Cardiac fibroblast (primary cell): Measurements from ENCODE around the gene C6.

ENCODE experiments used
- DNase-seq, 2 donors: peaks; one replicate each; pipeline versions ENCODE4 v3.0.0 to v3.0.0-alpha.2; 2010; ENCODE audit warnings: low read depth in 2 of 2
- H3K4me3 ChIP-seq, 2 donors: replicated peaks in 1 of 2; 1 replicate in 1 of 2; 2 replicates in 1 of 2; pipeline ENCODE4 v1.5.1; 2011; ENCODE audit warnings: low read depth in 2 of 2, low read length in 2 of 2, mild to moderate bottlenecking in 2 of 2, moderate library complexity in 1 of 2
- CTCF ChIP-seq: IDR thresholded peaks from one replicate; pipeline ENCODE4 v1.5.1; 2011; ENCODE audit warnings: low read depth, mild to moderate bottlenecking, low read length, inconsistent platforms

C6 gene

GRCh38 chr5:41201082-41201772 is 12.1 kb downstream of the C6 start:
- H3K4me3 ChIP-seq: no peak overlapping the region
- no peak for DNase-seq
- no peak for TF ChIP-seq CTCF

- TF ChIP-seq CTCF: no peak
Observed at GRCh38 chr5:41200506-41200905, 12.8 kb downstream of the C6 start.

GRCh38 chr5:41199660-41200059 is 13.7 kb downstream of the C6 start:
- no peak for TF ChIP-seq CTCF
- no peak overlapping the region for H3K4me3 ChIP-seq
- DNase-seq: no peak

More at GRCh38 chr5:41200506-41200905, 12.8 kb downstream of the C6 start:
- no peak for DNase-seq
- no peak overlapping the region for H3K4me3 ChIP-seq

GRCh38 chr5:41196197-41196596 is 17.1 kb downstream of the C6 start:
- DNase-seq: peak in 1 of 2 donors; percentile 50
- no peak for TF ChIP-seq CTCF

GRCh38 chr5:41195228-41195627 is 18.1 kb downstream of the C6 start:
- TF ChIP-seq CTCF: no peak
- DNase-seq: no peak
- no peak overlapping the region for H3K4me3 ChIP-seq

More at GRCh38 chr5:41196197-41196596, 17.1 kb downstream of the C6 start:
- H3K4me3 ChIP-seq: no peak overlapping the region

DNA sequence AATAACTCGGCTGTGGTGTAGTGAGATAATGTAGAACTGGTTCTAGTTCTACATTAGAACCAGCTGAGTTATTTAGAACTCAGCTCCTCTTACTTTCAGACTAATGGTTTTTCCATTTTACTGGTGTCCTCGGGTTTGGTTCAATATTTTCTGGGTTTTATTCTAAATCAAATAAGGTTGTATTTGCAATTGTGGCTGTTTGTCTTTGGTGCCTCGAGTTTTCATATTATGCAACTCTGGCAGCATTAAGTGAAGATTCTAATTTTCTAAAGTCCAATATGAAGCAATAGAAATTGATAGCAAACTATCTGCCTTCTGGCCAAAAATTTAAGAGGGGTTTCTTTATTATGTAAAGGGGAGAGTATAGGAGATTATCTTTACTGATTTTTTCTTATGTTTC is 19.0 kb downstream of the C6 start:
- H3K4me3 ChIP-seq: no peak overlapping the region
- TF ChIP-seq CTCF: no peak
- DNase-seq: no peak
